Astrocyte of the cerebellum (primary cell): ENCODE data around the gene TMEM184B.

ENCODE experiments used
- DNase-seq: peaks from one replicate; pipeline ENCODE4 v3.0.0-alpha.2; 2011; ENCODE audit warnings: low read depth
- H3K4me3 ChIP-seq: 2 replicates; pipeline ENCODE4 v1.5.1; 2011; ENCODE audit warnings: mild to moderate bottlenecking, low read depth, low read length, moderate library complexity
- in situ Hi-C: cut with HindIII; loops from 2 replicates; pipeline ENCODE4 v1.10.0; 2017; ENCODE audit warnings: low sequenced_read_pairs
- TF ChIP-seq, protein P1 (sequence below): IDR thresholded peaks from 2 replicates; pipeline ENCODE4 v1.5.1; 2012; ENCODE audit warnings: low read length, low read depth, moderate library complexity, mild to moderate bottlenecking; ENCODE audit errors: missing control alignments

TMEM184B gene

DNA sequence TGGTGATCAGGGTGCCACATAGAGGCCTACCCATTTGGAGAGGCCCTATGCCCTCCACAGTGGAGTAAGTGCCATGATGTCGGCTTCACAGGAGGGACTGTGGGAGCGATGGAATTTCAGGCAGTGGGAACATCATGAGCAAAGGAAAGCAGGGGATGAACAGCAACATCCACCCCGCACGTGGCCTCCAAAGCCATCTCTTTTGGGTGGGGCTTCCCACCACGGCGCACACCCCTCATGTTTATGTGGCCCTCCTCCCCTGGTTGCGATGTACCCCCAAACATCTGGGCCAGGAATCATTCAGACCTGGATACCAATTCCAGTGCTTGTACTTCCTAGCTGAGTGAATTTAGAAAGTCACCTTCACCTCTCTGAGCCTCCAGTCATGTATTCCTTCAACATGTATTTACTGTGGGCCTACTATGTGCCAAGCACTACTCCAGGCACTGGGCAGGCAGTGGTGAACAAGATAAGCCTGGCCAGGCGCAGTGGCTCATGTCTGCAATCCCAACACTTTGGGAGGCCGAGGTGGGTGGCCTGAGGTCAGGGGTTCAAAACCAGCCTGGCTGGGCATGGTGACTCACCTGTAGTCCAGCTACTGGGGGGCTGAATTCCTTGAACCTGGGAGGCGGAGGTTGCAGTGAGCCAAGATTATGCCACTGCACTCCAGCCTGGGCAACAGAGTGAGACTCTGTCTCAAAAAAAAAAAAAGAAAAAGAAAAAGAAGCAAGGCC, 72.8 kb downstream of the TMEM184B start:
- H3K4me3 ChIP-seq: no peak overlapping the region
- TF ChIP-seq, protein P1, sequence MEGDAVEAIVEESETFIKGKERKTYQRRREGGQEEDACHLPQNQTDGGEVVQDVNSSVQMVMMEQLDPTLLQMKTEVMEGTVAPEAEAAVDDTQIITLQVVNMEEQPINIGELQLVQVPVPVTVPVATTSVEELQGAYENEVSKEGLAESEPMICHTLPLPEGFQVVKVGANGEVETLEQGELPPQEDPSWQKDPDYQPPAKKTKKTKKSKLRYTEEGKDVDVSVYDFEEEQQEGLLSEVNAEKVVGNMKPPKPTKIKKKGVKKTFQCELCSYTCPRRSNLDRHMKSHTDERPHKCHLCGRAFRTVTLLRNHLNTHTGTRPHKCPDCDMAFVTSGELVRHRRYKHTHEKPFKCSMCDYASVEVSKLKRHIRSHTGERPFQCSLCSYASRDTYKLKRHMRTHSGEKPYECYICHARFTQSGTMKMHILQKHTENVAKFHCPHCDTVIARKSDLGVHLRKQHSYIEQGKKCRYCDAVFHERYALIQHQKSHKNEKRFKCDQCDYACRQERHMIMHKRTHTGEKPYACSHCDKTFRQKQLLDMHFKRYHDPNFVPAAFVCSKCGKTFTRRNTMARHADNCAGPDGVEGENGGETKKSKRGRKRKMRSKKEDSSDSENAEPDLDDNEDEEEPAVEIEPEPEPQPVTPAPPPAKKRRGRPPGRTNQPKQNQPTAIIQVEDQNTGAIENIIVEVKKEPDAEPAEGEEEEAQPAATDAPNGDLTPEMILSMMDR: no peak
- in situ Hi-C loops: no loop called here
- DNase-seq: no peak

DNA sequence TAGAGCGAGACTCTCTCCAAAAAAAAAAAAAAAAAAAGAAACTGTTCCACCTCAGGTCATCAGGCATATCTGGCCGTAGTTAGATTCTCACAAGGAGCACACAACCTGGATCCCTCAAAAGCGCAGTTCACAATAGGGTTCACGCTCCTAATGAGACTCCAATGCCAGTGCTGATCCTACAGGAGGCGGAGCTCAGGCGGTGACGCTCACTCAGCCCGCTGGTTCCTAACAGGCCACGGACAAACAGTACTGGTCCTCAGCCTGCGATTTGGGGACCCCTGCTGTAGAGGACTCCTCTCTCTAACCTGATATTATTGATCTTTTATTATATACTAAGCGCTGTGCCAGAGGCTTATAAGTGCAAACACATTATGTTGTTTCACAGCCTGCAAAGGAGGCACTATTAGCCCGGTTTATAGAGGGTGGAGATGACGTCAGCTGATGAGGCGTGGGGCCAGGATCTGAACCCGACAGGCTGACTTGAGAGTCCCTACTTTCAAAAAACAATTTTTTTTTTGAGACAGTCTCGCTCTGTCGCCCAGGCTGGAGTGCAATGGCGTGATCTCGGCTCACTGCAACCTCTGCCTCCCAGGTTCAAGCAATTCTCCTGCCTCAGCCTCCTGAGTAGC, 75.9 kb downstream of the TMEM184B start:
- DNase-seq: no peak
- TF ChIP-seq, protein P1: no peak
- in situ Hi-C loops: no loop called here
- H3K4me3 ChIP-seq: no peak overlapping the region

DNA sequence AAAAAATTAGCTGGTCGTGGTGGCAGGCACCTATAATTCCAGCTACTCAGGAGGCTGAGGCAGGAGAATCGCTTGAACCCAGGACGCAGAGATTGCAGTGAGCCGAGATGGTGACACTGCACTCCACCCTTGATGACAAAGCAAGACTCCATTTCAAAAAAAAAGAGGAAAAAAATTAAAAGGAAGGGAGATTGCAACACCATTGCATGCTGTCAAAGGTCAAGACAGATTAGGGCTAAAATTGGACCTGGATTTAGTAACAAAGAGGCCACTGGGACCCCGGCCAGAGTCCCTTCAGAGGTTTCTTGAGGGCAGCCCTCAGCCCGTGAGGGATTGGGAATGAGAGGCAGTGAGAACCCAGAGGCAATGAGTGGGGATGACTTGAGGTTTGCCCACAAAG, 79.2 kb downstream of the TMEM184B start:
- no peak overlapping the region for H3K4me3 ChIP-seq
- in situ Hi-C loops: no loop called here
- TF ChIP-seq, protein P1: no peak
- DNase-seq: no peak

DNA sequence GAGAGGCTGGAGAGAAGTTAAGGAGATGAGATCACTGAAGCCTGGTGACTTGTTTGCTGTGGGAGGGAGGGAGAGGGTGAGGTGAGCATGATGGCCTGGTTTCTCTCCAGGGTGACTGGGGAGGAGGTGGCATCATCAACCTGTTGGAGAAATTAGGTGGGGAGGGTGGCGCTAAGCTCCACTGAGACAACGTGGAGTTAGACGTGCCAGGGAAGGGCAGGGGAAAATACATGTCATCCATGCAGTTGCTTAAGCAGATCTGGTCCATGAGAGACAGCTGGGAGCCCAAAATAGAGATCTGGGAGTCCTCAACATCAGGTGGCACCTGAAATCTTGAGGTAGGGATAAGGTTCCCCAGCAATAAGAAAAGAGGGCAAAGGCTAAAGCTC, 80.3 kb downstream of the TMEM184B start:
- H3K4me3 ChIP-seq: no peak overlapping the region
- no peak for DNase-seq
- TF ChIP-seq, protein P1: no peak
- in situ Hi-C loops: no loop called here

DNA sequence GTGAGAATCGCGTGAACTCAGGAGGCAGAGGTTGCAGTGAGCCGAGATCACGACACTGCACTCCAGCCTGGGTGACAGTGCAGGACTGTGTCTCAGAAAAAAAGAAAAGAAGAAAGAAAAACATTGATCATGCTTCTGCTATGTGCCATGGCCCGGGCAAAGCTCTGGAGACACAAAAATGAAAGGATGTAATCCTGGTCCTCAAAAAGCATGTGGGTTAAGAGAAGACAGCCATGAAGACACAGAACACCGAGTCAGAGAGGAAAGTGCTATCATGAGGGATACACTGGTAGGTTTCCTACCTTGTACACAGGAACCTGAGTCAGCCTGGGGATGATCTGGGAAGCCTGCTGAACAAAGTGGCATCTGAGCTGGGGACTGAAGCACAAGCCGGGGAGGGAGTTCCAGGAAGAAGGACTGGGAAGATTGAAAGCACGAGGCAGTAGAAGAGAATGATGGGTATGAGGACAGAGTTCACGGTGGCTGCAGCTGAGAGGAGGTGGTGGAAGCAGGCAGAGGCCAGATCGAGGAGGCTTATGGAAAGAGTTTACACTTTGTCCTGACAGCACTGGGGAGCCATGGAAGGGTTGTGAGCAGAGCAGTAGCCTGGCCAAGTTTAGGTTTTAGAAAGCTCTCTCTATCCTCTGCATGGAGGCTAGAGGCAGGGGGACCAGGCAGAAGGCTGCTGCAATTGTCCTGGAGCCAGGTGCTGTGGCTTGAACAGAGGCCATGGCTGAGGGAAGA, 80.9 kb downstream of the TMEM184B start:
- H3K4me3 ChIP-seq: no peak overlapping the region
- DNase-seq: no peak
- in situ Hi-C loops: no loop called here
- TF ChIP-seq, protein P1: no peak

DNA sequence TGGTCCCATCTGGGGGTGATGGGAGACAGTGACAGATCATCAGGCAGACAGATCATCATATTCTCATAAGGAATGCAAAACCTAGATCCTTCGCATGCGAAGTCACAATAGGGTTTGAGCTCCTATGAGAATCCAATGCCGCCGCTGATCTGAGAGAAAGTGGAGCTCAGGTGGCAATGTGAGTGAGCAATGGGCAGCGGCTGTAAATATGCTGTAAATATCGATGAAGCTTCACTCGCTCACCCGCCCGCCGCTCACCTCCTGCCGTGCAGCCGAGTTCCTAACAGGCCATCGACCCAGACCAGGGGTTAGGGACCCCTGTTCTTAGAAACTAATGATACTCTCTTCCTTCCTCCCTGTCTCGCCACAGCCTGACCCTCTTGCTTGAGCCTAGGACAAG, 81.8 kb downstream of the TMEM184B start:
- DNase-seq: no peak
- H3K4me3 ChIP-seq: no peak overlapping the region
- in situ Hi-C loops: no loop called here
- TF ChIP-seq, protein P1: no peak
